K562 (cell line): ENCODE measurements around the gene VWA1. TPM values are rescaled to one million over a fixed set of nuclear protein-coding genes. Genes with fewer than 3 reads are reported as not detected.
"Not testable (repeated sequence)": the region's sequence is repeated elsewhere in the genome, so short reads cannot be mapped to it uniquely, and the experiment has no call there.

Experiments used
- ATAC-seq: fragments of 200-7000 bp; cut with Tn5 transposase; 3 replicates; pipeline ENCODE4 v1.9.1; 2020; ENCODE audit warnings: moderate library complexity
- BruUV-seq: library from RNA; stranded (reverse); fragments of 400-500 nt; replicated peaks from 2 replicates; lab custom pipeline; 2021; lab: Mats Ljungman, UMichigan
- CTCF ChIA-PET: fragments of 300-600 bp; formaldehyde crosslinking; extraction: SDS; loops from one replicate; lab custom pipeline; 2021; ENCODE audit warnings: low intra/inter-chr PET ratio; lab: Yijun Ruan, JAX
- POLR2A ChIA-PET: fragments of 300-600, 350-650 bp; sonication (Branson Sonifier 250); formaldehyde crosslinking; extraction: SDS; loops from one replicate; lab custom pipeline; 2021; ENCODE audit warnings: antibody characterized with exemption, inconsistent platforms; lab: Yijun Ruan, JAX
- DNase-seq, 4 experiments: peaks; one replicate each; pipeline versions ENCODE4 v3.0.0 to v3.0.0-alpha.2; 2011 to 2018; ENCODE audit warnings: low spot score in 3 of 4, mixed read lengths in 3 of 4; ENCODE audit errors: extremely low read depth in 1 of 4
- FAIRE-seq: peaks from 2 replicates; lab custom pipeline; 2011; peaks lifted over from hg19 to GRCh38; lab: Jason Lieb, UNC
- H2AFZ ChIP-seq: 2 replicates; pipeline ENCODE4 v1.6.0; 2011; ENCODE audit warnings: low read depth, low read length, control low read depth, inconsistent platforms
- H3K27ac ChIP-seq: fragments of 200-600 bp; 3 replicates; pipeline ENCODE4 v1.8.0; 2011; ENCODE audit warnings: low read depth, mild to moderate bottlenecking, control low read depth, inconsistent platforms, low read length, moderate library complexity, mixed read lengths; ENCODE audit errors: extremely low read depth
- H3K27me3 ChIP-seq, 2 experiments: fragments of 300-600 bp in 1 of 2; 2 replicates in 1 of 2; 3 replicates in 1 of 2; pipeline versions ENCODE4 v1.6.0 to v1.8.0; 2011; ENCODE audit warnings: inconsistent platforms in 2 of 2, low read length in 2 of 2, mild to moderate bottlenecking in 1 of 2, mixed read lengths in 1 of 2, moderate library complexity in 1 of 2; ENCODE audit not compliant: control insufficient read depth in 2 of 2, insufficient read depth in 2 of 2
- H3K36me3 ChIP-seq: fragments of 300-600 bp; 3 replicates; pipeline ENCODE4 v1.8.0; 2011; ENCODE audit warnings: mild to moderate bottlenecking, low read length, inconsistent platforms; ENCODE audit not compliant: control insufficient read depth, insufficient read depth
- H3K4me1 ChIP-seq, 2 experiments: fragments of 200-600 bp in 1 of 2; replicated peaks in 1 of 2; 2 replicates in 1 of 2; 3 replicates in 1 of 2; pipeline versions ENCODE4 v1.5.1 to v1.8.0; 2011; ENCODE audit warnings: inconsistent platforms in 2 of 2, low read length in 2 of 2, mild to moderate bottlenecking in 1 of 2, mixed read lengths in 1 of 2, moderate library complexity in 1 of 2; ENCODE audit not compliant: control insufficient read depth in 2 of 2, insufficient read depth in 2 of 2
- H3K4me2 ChIP-seq: 2 replicates; pipeline ENCODE4 v1.6.1; 2011; ENCODE audit warnings: low read length, control low read depth, inconsistent platforms, mixed read lengths; ENCODE audit not compliant: insufficient read depth
- H3K4me3 ChIP-seq: fragments of 200-600 bp; sonication (generic), shearing (Covaris generic); 2 replicates; pipeline ENCODE4 v1.5.1; 2016; ENCODE audit warnings: control low read depth, inconsistent platforms
- H3K79me2 ChIP-seq: fragments of 200-600 bp; 3 replicates; pipeline ENCODE4 v1.8.0; 2011; ENCODE audit warnings: low read length, inconsistent platforms; ENCODE audit not compliant: control insufficient read depth, insufficient read depth
- H3K9ac ChIP-seq, 2 experiments: 2 replicates each; pipeline versions ENCODE4 v1.6.0 to v1.6.1; 2011; ENCODE audit warnings: low read depth in 2 of 2, low read length in 2 of 2, control low read depth in 1 of 2, inconsistent platforms in 1 of 2, mild to moderate bottlenecking in 1 of 2, mixed read lengths in 1 of 2; ENCODE audit not compliant: insufficient read depth in 1 of 2
- H3K9me1 ChIP-seq: one replicate; pipeline ENCODE4 v1.6.0; 2011; ENCODE audit warnings: inconsistent platforms, mild to moderate bottlenecking, low read length, moderate library complexity; ENCODE audit not compliant: control insufficient read depth, insufficient read depth
- H3K9me3 ChIP-seq: replicated peaks from 2 replicates; pipeline ENCODE4 v1.5.1; 2011; ENCODE audit warnings: low read depth, low read length, inconsistent platforms; ENCODE audit not compliant: control insufficient read depth, insufficient read depth
- H4K20me1 ChIP-seq: replicated peaks from 2 replicates; pipeline ENCODE4 v1.6.1; 2011; ENCODE audit warnings: low read length, inconsistent platforms, mixed read lengths; ENCODE audit not compliant: control insufficient read depth, insufficient read depth
- HDAC1 ChIP-seq, 2 experiments: fragments of 450-650 bp; IDR thresholded peaks; 2 replicates each; pipeline ENCODE4 v1.6.1; 2016 to 2017; ENCODE audit warnings: inconsistent platforms in 1 of 2, mild to moderate bottlenecking in 1 of 2, moderate library complexity in 1 of 2
- HDAC2 ChIP-seq: fragments of 450-650 bp; IDR thresholded peaks from 2 replicates; pipeline ENCODE4 v1.6.1; 2016; ENCODE audit warnings: mild to moderate bottlenecking
- KDM1A ChIP-seq, 2 experiments: fragments of 450-650 bp; IDR thresholded peaks; 2 replicates each; pipeline ENCODE4 v1.6.1; 2016; ENCODE audit warnings: mild to moderate bottlenecking in 2 of 2
- TFE3 ChIP-seq: fragments of 450-650 bp; formaldehyde crosslinking; IDR thresholded peaks from 2 replicates; pipeline ENCODE4 v1.4.0; 2020; ENCODE audit warnings: mild to moderate bottlenecking, mixed read lengths
- WGBS: fragments of 100-300 bp; shearing (Covaris generic); methylation state at CpG from one replicate; pipeline ENCODE4 v1.1.6; 2016; ENCODE audit warnings: low coverage, mixed read lengths; ENCODE audit not compliant: insufficient coverage; ENCODE audit errors: missing lambda C conversion rate; 5-methylcytosine and 5-hydroxymethylcytosine counted together
- in situ Hi-C: fragments of 300-500 bp; cut with MboI; formaldehyde crosslinking; loops from 4 replicates; pipeline ENCODE4 v1.15.0; 2018; ENCODE audit warnings: inconsistent platforms, mixed read lengths
- intact Hi-C: fragments of 100-400 bp; cut with micrococcal nuclease; formaldehyde crosslinking; loops from 2 replicates; pipeline ENCODE4 v1.14.2; 2022
- polyA plus RNA-seq, 8 experiments: library from polyadenylated mRNA; depleted of rRNA in 4 of 8; stranded (reverse) in 5 of 8; unstranded in 3 of 8; fragments of >200 nt; fragmentation: Nextera tagmentation in 2 of 8; fragmentation: Illumina TruSeq in 1 of 8; extraction: Ambion mirVana in 2 of 8; extraction: Trizol in 1 of 8; gene quantifications; 2 replicates each; pipeline versions ENCODE4 v1.2.1 to v1.2.3, GENCODE V29; 2011 to 2014; ENCODE audit warnings: inconsistent platforms in 1 of 8, missing spikeins in 1 of 8
- total RNA-seq, 7 experiments: library from RNA; depleted of rRNA in 6 of 7; stranded (reverse); fragments of >200 nt in 6 of 7; fragmentation: Illumina TruSeq in 2 of 7; extraction: Trizol in 2 of 7; gene quantifications; 2 replicates each; pipeline versions ENCODE4 v1.2.1 to v1.2.3, GENCODE V29; 2011 to 2021; ENCODE audit warnings: low replicate concordance in 1 of 7

The VWA1 gene
- total and polyA plus RNA-seq, 9 of the 15 experiments (the other 6 are each of a cell fraction or from before 2014, with no cell fraction given): 0.01 to 6.4 (median 0.85) TPM

DNA sequence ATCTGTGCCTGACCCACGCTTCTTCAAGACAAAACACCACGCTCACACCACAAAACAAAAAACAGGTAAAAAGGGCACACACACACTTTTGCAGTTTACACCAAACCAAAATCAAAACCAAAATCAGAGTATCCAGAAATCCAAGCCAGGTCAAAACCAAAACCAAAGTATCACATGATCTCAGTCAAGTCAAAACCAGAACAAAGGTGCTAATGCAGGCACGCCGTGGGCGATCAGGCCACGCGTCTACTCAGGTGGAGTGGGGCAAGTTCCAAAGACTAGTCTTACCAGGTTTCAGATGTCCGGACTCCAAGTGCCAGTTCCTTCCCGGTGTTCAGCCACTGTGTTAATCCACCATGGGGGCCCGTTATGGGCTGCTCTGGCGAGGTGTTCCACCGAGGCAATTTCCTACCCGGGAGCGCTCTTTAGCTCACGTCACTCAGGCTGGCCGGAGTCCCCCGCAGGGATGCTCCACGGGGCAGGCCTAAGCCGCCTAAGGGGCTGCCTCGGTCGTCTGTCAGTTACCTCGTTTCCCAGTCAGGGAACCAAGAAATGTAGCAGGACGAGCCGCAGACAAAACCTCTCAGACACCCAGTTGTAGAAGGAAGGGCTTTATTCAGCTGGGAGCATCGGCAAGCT, 17.5 kb upstream of the VWA1 start:
- intact Hi-C loops, H3K9ac ChIP-seq, FAIRE-seq, POLR2A ChIA-PET, BruUV-seq, CTCF ChIA-PET, H4K20me1 ChIP-seq, H3K4me2 ChIP-seq, ATAC-seq, H2AFZ ChIP-seq, in situ Hi-C loops, H3K27me3 ChIP-seq, H3K4me3 ChIP-seq, H3K9me3 ChIP-seq, H3K9me1 ChIP-seq, H3K79me2 ChIP-seq, H3K36me3 ChIP-seq, DNase-seq, H3K27ac ChIP-seq: not testable (repeated sequence)
- WGBS: 66% methylated on average over 24 of the region's 25 CpGs
- peaks cover 3 to 25% of the 10 kb centered on the region in 2 experiments; a peak in 4 of 5 replicates for H3K4me1 ChIP-seq
- TF ChIP-seq TFE3: peak; percentile 52
- 0 out of 2 replicates have a peak, but pooled peaks have one; percentile 50 for TF ChIP-seq HDAC2
- TF ChIP-seq HDAC1 (IDR thresholded peaks at IDR 0.05): peak in 1 of 2 experiments; percentile 78; a peak in 2 of 4 replicates
- TF ChIP-seq KDM1A (IDR thresholded peaks at IDR 0.05): peak; percentile 97 to 98
